IMR-90 (cell line): ENCODE data around the gene SGK2. TPM values are rescaled to one million over a fixed set of nuclear protein-coding genes. Genes with fewer than 3 reads are reported as not detected.

ENCODE experiments used
- ATAC-seq: fragments of 200-7000 bp; cut with Tn5 transposase; 2 replicates; pipeline ENCODE4 v1.9.1; 2020; ENCODE audit warnings: low read depth, mild to moderate bottlenecking, moderate library complexity
- BruUV-seq: library from RNA; stranded (reverse); fragments of 400-500 nt; replicated peaks from 2 replicates; lab custom pipeline; 2021; lab: Mats Ljungman, UMichigan
- CTCF ChIA-PET: fragments of 300-600 bp; formaldehyde crosslinking; extraction: SDS; loops from one replicate; lab custom pipeline; 2021; ENCODE audit warnings: antibody characterized with exemption; lab: Yijun Ruan, JAX
- POLR2A ChIA-PET: fragments of 300-600 bp; sonication (Branson Sonifier 250); formaldehyde crosslinking; loops from one replicate; lab custom pipeline; 2022; ENCODE audit warnings: antibody characterized with exemption; ENCODE audit not compliant: unreplicated experiment; lab: Charles Lee
- DNase-seq: peaks from one replicate; pipeline ENCODE4 v3.0.0; 2013
- H2AFZ ChIP-seq: replicated peaks from 2 replicates; pipeline ENCODE3; 2013; ENCODE audit warnings: low read length, mild to moderate bottlenecking; ENCODE audit not compliant: poor library complexity
- H2AK5ac ChIP-seq: 2 replicates; pipeline ENCODE4 v1.6.1; 2013; ENCODE audit warnings: low read depth, low read length, inconsistent platforms
- H2AK9ac ChIP-seq: replicated peaks from 2 replicates; pipeline ENCODE3; 2013; ENCODE audit warnings: mild to moderate bottlenecking, low read depth, low read length, moderate library complexity; ENCODE audit not compliant: poor library complexity
- H2BK120ac ChIP-seq: 2 replicates; pipeline ENCODE4 v1.6.1; 2013; ENCODE audit warnings: low read depth, low read length, inconsistent platforms
- H2BK15ac ChIP-seq: 3 replicates; pipeline ENCODE4 v1.6.1; 2013; ENCODE audit warnings: low read depth, low read length, inconsistent platforms
- H2BK20ac ChIP-seq: 2 replicates; pipeline ENCODE4 v1.6.1; 2013; ENCODE audit warnings: low read depth, mild to moderate bottlenecking, inconsistent platforms, low read length, moderate library complexity
- H2BK5ac ChIP-seq: 2 replicates; pipeline ENCODE4 v1.6.1; 2013; ENCODE audit warnings: mild to moderate bottlenecking, low read depth, low read length, inconsistent platforms; ENCODE audit not compliant: poor library complexity, severe bottlenecking
- H3K14ac ChIP-seq: replicated peaks from 2 replicates; pipeline ENCODE4 v1.6.1; 2013; ENCODE audit warnings: low read depth, low read length, inconsistent platforms
- H3K18ac ChIP-seq: 2 replicates; pipeline ENCODE4 v1.6.1; 2013; ENCODE audit warnings: low read depth, low read length, control low read depth
- H3K23ac ChIP-seq: 2 replicates; pipeline ENCODE4 v1.6.1; 2013; ENCODE audit warnings: low read depth, low read length, inconsistent platforms
- H3K27ac ChIP-seq: 2 replicates; pipeline ENCODE4 v1.5.1; 2013; ENCODE audit warnings: mild to moderate bottlenecking, control low read depth, low read length; ENCODE audit not compliant: insufficient read depth
- H3K27me3 ChIP-seq: 2 replicates; pipeline ENCODE4 v1.6.1; 2013; ENCODE audit warnings: low read length; ENCODE audit not compliant: control insufficient read depth, insufficient read depth
- H3K36me3 ChIP-seq: 2 replicates; pipeline ENCODE4 v1.6.1; 2013; ENCODE audit warnings: low read length, mixed read lengths; ENCODE audit not compliant: control insufficient read depth, insufficient read depth
- H3K4ac ChIP-seq: 2 replicates; pipeline ENCODE4 v1.6.1; 2013; ENCODE audit warnings: low read depth, low read length, inconsistent platforms
- H3K4me1 ChIP-seq: 2 replicates; pipeline ENCODE4 v1.6.1; 2013; ENCODE audit warnings: low read length, mixed read lengths; ENCODE audit not compliant: control insufficient read depth, insufficient read depth
- H3K4me2 ChIP-seq: 2 replicates; pipeline ENCODE4 v1.6.1; 2013; ENCODE audit warnings: low read depth, mild to moderate bottlenecking, control low read depth, low read length, moderate library complexity
- H3K4me3 ChIP-seq: 2 replicates; pipeline ENCODE4 v1.5.1; 2013; ENCODE audit warnings: low read depth, mild to moderate bottlenecking, control low read depth, low read length, moderate library complexity; ENCODE audit not compliant: insufficient read depth
- H3K56ac ChIP-seq: 2 replicates; pipeline ENCODE4 v1.6.1; 2013; ENCODE audit warnings: low read length, inconsistent platforms; ENCODE audit not compliant: insufficient read depth; ENCODE audit errors: extremely low read depth
- H3K79me1 ChIP-seq, 2 experiments: 2 replicates each; pipeline ENCODE4 v1.6.1; 2013; ENCODE audit warnings: low read length in 2 of 2, inconsistent platforms in 1 of 2, low read depth in 1 of 2
- H3K9ac ChIP-seq: 2 replicates; pipeline ENCODE4 v1.6.1; 2013; ENCODE audit warnings: low read depth, low read length, control low read depth
- H3K9me1 ChIP-seq: 2 replicates; pipeline ENCODE4 v1.6.1; 2013; ENCODE audit warnings: low read length, inconsistent platforms; ENCODE audit not compliant: insufficient read depth
- H3K9me3 ChIP-seq: 2 replicates; pipeline ENCODE4 v1.6.1; 2013; ENCODE audit warnings: low read length; ENCODE audit not compliant: control insufficient read depth, insufficient read depth
- H4K20me1 ChIP-seq: 2 replicates; pipeline ENCODE4 v1.6.1; 2013; ENCODE audit warnings: low read length, inconsistent platforms; ENCODE audit not compliant: insufficient read depth
- H4K5ac ChIP-seq: 2 replicates; pipeline ENCODE4 v1.6.1; 2013; ENCODE audit warnings: mild to moderate bottlenecking, low read depth, low read length, control low read depth
- H4K8ac ChIP-seq, 2 experiments: 2 replicates each; pipeline ENCODE4 v1.6.1; 2013; ENCODE audit warnings: low read depth in 2 of 2, low read length in 2 of 2, control low read depth in 1 of 2, inconsistent platforms in 1 of 2
- H4K91ac ChIP-seq: 2 replicates; pipeline ENCODE4 v1.6.1; 2013; ENCODE audit warnings: low read depth, low read length, inconsistent platforms; ENCODE audit not compliant: insufficient read depth
- CEBPB ChIP-seq: IDR thresholded peaks from 2 replicates; pipeline ENCODE4 v1.6.1; 2012; ENCODE audit warnings: low read depth, low read length, improper control_type of control experiment
- CTCF ChIP-seq: conservative IDR thresholded peaks from 2 replicates; pipeline ENCODE4 v1.5.1; 2012; ENCODE audit warnings: mild to moderate bottlenecking, low read depth, low read length, improper control_type of control experiment
- ELK1 ChIP-seq: fragments of 150-350 bp; IDR thresholded peaks from 2 replicates; pipeline ENCODE4 v1.6.1; 2016; ENCODE audit warnings: low read depth, mild to moderate bottlenecking, low read length, moderate library complexity, borderline replicate concordance
- MAFK ChIP-seq: IDR thresholded peaks from 2 replicates; pipeline ENCODE4 v1.6.1; 2012; ENCODE audit warnings: low read depth, low read length, improper control_type of control experiment
- MAZ ChIP-seq: IDR thresholded peaks from 2 replicates; pipeline ENCODE4 v1.6.1; 2012; ENCODE audit warnings: low read depth, mild to moderate bottlenecking, low read length, improper control_type of control experiment, moderate library complexity, borderline replicate concordance
- MXI1 ChIP-seq: IDR thresholded peaks from 2 replicates; pipeline ENCODE4 v1.6.1; 2012; ENCODE audit warnings: low read depth, mild to moderate bottlenecking, low read length, moderate library complexity, borderline replicate concordance
- NFE2L2 ChIP-seq: fragments of 150-350 bp; IDR thresholded peaks from 2 replicates; pipeline ENCODE4 v1.6.1; 2016; ENCODE audit warnings: low read depth, mild to moderate bottlenecking, low read length
- POLR2A ChIP-seq: IDR thresholded peaks from 2 replicates; pipeline ENCODE4 v1.6.1; 2012; ENCODE audit warnings: mild to moderate bottlenecking, low read depth, low read length
- RAD21 ChIP-seq: IDR thresholded peaks from 2 replicates; pipeline ENCODE4 v1.6.1; 2012; ENCODE audit warnings: low read length, improper control_type of control experiment
- RCOR1 ChIP-seq: IDR thresholded peaks from 2 replicates; pipeline ENCODE4 v1.6.1; 2012; ENCODE audit warnings: mild to moderate bottlenecking, low read length, improper control_type of control experiment; ENCODE audit not compliant: insufficient replicate concordance
- RFX5 ChIP-seq: IDR thresholded peaks from 2 replicates; pipeline ENCODE4 v1.8.0; 2012; ENCODE audit warnings: low read depth, mild to moderate bottlenecking, low read length, moderate library complexity
- WGBS, 2 experiments: methylation state at CpG; one replicate each; pipeline versions ENCODE4 v1.1.5 to v1.1.7; 2013; ENCODE audit warnings: missing lambda C conversion rate in 2 of 2; ENCODE audit not compliant: insufficient read length in 1 of 2; ENCODE audit errors: extremely low coverage in 2 of 2; 5-methylcytosine and 5-hydroxymethylcytosine counted together
- dilution Hi-C: fragments of 300-500 bp; cut with HindIII; formaldehyde crosslinking; loops from one replicate; pipeline ENCODE4 v1.14.3; 2018; ENCODE audit warnings: low sequenced_read_pairs; ENCODE audit not compliant: unreplicated experiment
- in situ Hi-C: fragments of 300-500 bp; cut with MboI; formaldehyde crosslinking; loops from 3 replicates; pipeline ENCODE4 v1.14.3; 2019; ENCODE audit warnings: low sequenced_read_pairs, inconsistent platforms, mixed read lengths
- intact Hi-C: fragments of 100-400 bp; cut with micrococcal nuclease; formaldehyde crosslinking; loops from 2 replicates; pipeline ENCODE4 v1.10.0; 2022
- polyA plus RNA-seq, 3 experiments: library from polyadenylated mRNA; depleted of rRNA; stranded (reverse); fragments of >200 nt; gene quantifications; 2 replicates each; pipeline ENCODE4 v1.2.3, GENCODE V29; 2012; ENCODE audit warnings: low replicate concordance in 1 of 3
- total RNA-seq: library from RNA; depleted of rRNA; stranded (reverse); fragments of >200 nt; gene quantifications from 2 replicates; pipeline ENCODE4 v1.2.3, GENCODE V29; 2012

The SGK2 gene
- total and polyA plus RNA-seq, 2 of the 4 experiments (the other 2 are of a cell fraction): under 0.01 to 0.10 TPM

GRCh38 chr20:43520074-43520630 is 38.7 kb upstream of the SGK2 start:
- H2BK15ac ChIP-seq: no peak overlapping the region
- H2BK5ac ChIP-seq: no peak overlapping the region
- H3K14ac ChIP-seq: no peak overlapping the region
- no peaks in the 10 kb centered on the region for H3K9me1 ChIP-seq
- ATAC-seq: no peak
- TF ChIP-seq NFE2L2: no peak
- no peak for TF ChIP-seq RCOR1
- TF ChIP-seq MAZ: no peak
- TF ChIP-seq MAFK: no peak
- TF ChIP-seq CEBPB: no peak
- TF ChIP-seq ELK1: no peak
- TF ChIP-seq RAD21: no peak
- TF ChIP-seq MXI1: no peak
- TF ChIP-seq RFX5: no peak
- TF ChIP-seq POLR2A: no peak
- TF ChIP-seq CTCF: no peak
- H3K4me1 ChIP-seq: no peaks in the 10 kb centered on the region
- H3K4me3 ChIP-seq: no peak overlapping the region
- H3K27me3 ChIP-seq: no peaks in the 10 kb centered on the region
- ChIA-PET CTCF (no interaction called here), POLR2A (no interaction called here)
- H3K23ac ChIP-seq: no peak overlapping the region
- H3K36me3 ChIP-seq: no peaks in the 10 kb centered on the region
- no peak overlapping the region for H4K5ac ChIP-seq
- no peak overlapping the region for H2BK20ac ChIP-seq
- no peak overlapping the region for H4K91ac ChIP-seq
- no peak overlapping the region for H3K9ac ChIP-seq
- H3K9me3 ChIP-seq: no peaks in the 10 kb centered on the region
- H2AK5ac ChIP-seq: no peak overlapping the region
- no peak overlapping the region for H3K27ac ChIP-seq
- dilution Hi-C loops (no loop called here), in situ Hi-C loops (no loop called here), intact Hi-C loops (no loop called here)
- DNase-seq: no peak
- no peak overlapping the region for H2AFZ ChIP-seq
- H3K79me1 ChIP-seq: peaks cover 0 to 4% of the 10 kb centered on the region in 2 experiments; a peak in 1 of 4 replicates
- H3K4me2 ChIP-seq: no peak overlapping the region
- no peak overlapping the region for H3K18ac ChIP-seq
- no peak overlapping the region for H2BK120ac ChIP-seq
- no TSS peak for BruUV-seq
- H4K8ac ChIP-seq: no peak overlapping the region
- H3K56ac ChIP-seq: no peak overlapping the region
- no peaks in the 10 kb centered on the region for H4K20me1 ChIP-seq
- no CpG with 5 or more reads among the region's 1 CpG for WGBS, 2 experiments
- no peak overlapping the region for H3K4ac ChIP-seq
- no peak overlapping the region for H2AK9ac ChIP-seq
